ENCODE data around the gene STAT5A.
"Not testable (repeated sequence)": the region's sequence is repeated elsewhere in the genome, so short reads cannot be mapped to it uniquely, and the experiment has no call there.

STAT5A gene

GRCh38 chr17:42309986-42310786 is 21.9 kb downstream of the STAT5A start:
- no peak for DNase-seq

- DNase-seq: no peak
Observed at GRCh38 chr17:42310787-42311215, 22.5 kb downstream of the STAT5A start.

- peak; percentile 96 for DNase-seq
Observed at GRCh38 chr17:42311240-42312034, 23.1 kb downstream of the STAT5A start.

- DNase-seq: no peak
Observed at GRCh38 chr17:42312035-42312284, 23.7 kb downstream of the STAT5A start.

- peak; percentile 95 for DNase-seq
Observed at GRCh38 chr17:42312285-42313130, 24.2 kb downstream of the STAT5A start.

- DNase-seq: peak; percentile 51
Observed at GRCh38 chr17:42313389-42313772, 25.1 kb downstream of the STAT5A start.

GRCh38 chr17:42313773-42314566 is 25.7 kb downstream of the STAT5A start:
- no peak for DNase-seq

GRCh38 chr17:42315402-42316156 is 27.3 kb downstream of the STAT5A start:
- DNase-seq: no peak

- DNase-seq: no peak
Observed at GRCh38 chr17:42316755-42317154, 28.5 kb downstream of the STAT5A start.

GRCh38 chr17:42317266-42317845 is 29.1 kb downstream of the STAT5A start:
- DNase-seq: peak; percentile 54

GRCh38 chr17:42317967-42318366 is 29.7 kb downstream of the STAT5A start:
- not testable (repeated sequence) for DNase-seq

- DNase-seq: peak; percentile 64
Observed at GRCh38 chr17:42321555-42321954, 33.3 kb downstream of the STAT5A start.

- peak; percentile 97 for DNase-seq
Observed at GRCh38 chr17:42322382-42323267, 34.3 kb downstream of the STAT5A start.

- no peak for DNase-seq
Observed at GRCh38 chr17:42323268-42323773, 35.0 kb downstream of the STAT5A start.

GRCh38 chr17:42325026-42325425 is 36.7 kb downstream of the STAT5A start:
- no peak for DNase-seq

- DNase-seq: no peak
Observed at GRCh38 chr17:42329025-42329976, 41.0 kb downstream of the STAT5A start.

- no peak for DNase-seq
Observed at GRCh38 chr17:42333053-42333452, 44.8 kb downstream of the STAT5A start.

- no peak for DNase-seq
Observed at GRCh38 chr17:42334677-42335076, 46.4 kb downstream of the STAT5A start.

- no peak for DNase-seq
Observed at GRCh38 chr17:42337442-42337841, 49.1 kb downstream of the STAT5A start.

All from NCI-H82 (cell line).